HepG2 (cell line): Measurements from ENCODE around the gene RBBP9. TPM values are rescaled to one million over a fixed set of nuclear protein-coding genes. Genes with fewer than 3 reads are reported as not detected.

Source experiments
- ATF7-NPFF ChIP-seq: sonication (generic); formaldehyde crosslinking; IDR thresholded peaks from 2 replicates; pipeline ENCODE4 v1.8.1; 2023; ENCODE audit warnings: mild to moderate bottlenecking, low read depth, missing genetic modification reagents, moderate library complexity
- BORCS8-MEF2B ChIP-seq: sonication (generic); formaldehyde crosslinking; IDR thresholded peaks from 2 replicates; pipeline ENCODE4 v1.8.0; 2022; ENCODE audit warnings: mild to moderate bottlenecking, missing genetic modification reagents
- CREM ChIP-seq, 2 experiments: sonication (generic) in 1 of 2; formaldehyde crosslinking in 1 of 2; IDR thresholded peaks; 2 replicates each; pipeline versions ENCODE4 v1.4.0 to v1.6.1; 2016 to 2020; ENCODE audit warnings: antibody characterized with exemption in 1 of 2, mild to moderate bottlenecking in 1 of 2, missing genetic modification reagents in 1 of 2
- FIP1L1 ChIP-seq: fragments of 200-400 bp; formaldehyde crosslinking; IDR thresholded peaks from 2 replicates; pipeline ENCODE4 v1.6.1; 2018; ENCODE audit warnings: low read depth, mild to moderate bottlenecking, low read length, moderate library complexity, borderline replicate concordance; ENCODE audit not compliant: insufficient read depth
- GFI1 ChIP-seq: sonication (generic); formaldehyde crosslinking; IDR thresholded peaks from 2 replicates; pipeline ENCODE4 v1.5.0; 2020; ENCODE audit warnings: missing genetic modification reagents, mild to moderate bottlenecking, borderline replicate concordance
- MED8 ChIP-seq: sonication (generic); formaldehyde crosslinking; IDR thresholded peaks from 2 replicates; pipeline ENCODE4 v1.8.1; 2023; ENCODE audit warnings: mild to moderate bottlenecking, missing genetic modification reagents; ENCODE audit not compliant: insufficient replicate concordance
- NFYC ChIP-seq: IDR thresholded peaks from 2 replicates; pipeline ENCODE4 v1.6.1; 2016; ENCODE audit warnings: missing genetic modification reagents, missing compliant biosample characterization
- ZBTB40 ChIP-seq, 2 experiments: fragments of 450-650 bp in 1 of 2; sonication (generic) in 1 of 2; formaldehyde crosslinking in 1 of 2; IDR thresholded peaks; 2 replicates each; pipeline versions ENCODE4 v1.6.1 to v1.8.0; 2016 to 2022; ENCODE audit warnings: antibody characterized with exemption in 1 of 2, mild to moderate bottlenecking in 1 of 2, missing genetic modification reagents in 1 of 2
- ZBTB43 ChIP-seq: sonication (generic); formaldehyde crosslinking; conservative IDR thresholded peaks from 2 replicates; pipeline ENCODE4 v1.4.0; 2020; ENCODE audit warnings: missing genetic modification reagents
- ZNF747 ChIP-seq: sonication (generic); formaldehyde crosslinking; IDR thresholded peaks from 2 replicates; pipeline ENCODE4 v1.8.1; 2023; ENCODE audit warnings: missing genetic modification reagents, mild to moderate bottlenecking, borderline replicate concordance
- polyA plus RNA-seq, 8 experiments: library from polyadenylated mRNA; depleted of rRNA in 3 of 8; stranded (reverse) in 7 of 8; unstranded in 1 of 8; fragments of >200 nt; fragmentation: Illumina TruSeq in 4 of 8; extraction: Trizol in 4 of 8; gene quantifications; 2 replicates each; pipeline versions ENCODE4 v1.2.1 to v1.2.3, GENCODE V29; 2011 to 2016; ENCODE audit warnings: low read depth in 4 of 8, missing spikeins in 1 of 8, mixed read lengths in 1 of 8; ENCODE audit not compliant: insufficient read depth in 1 of 8
- total RNA-seq, 5 experiments: library from RNA; depleted of rRNA; stranded (reverse); fragments of >200 nt; fragmentation: Illumina TruSeq; extraction: Trizol; gene quantifications; 2 replicates each; pipeline ENCODE4 v1.2.3, GENCODE V29; 2016; ENCODE audit warnings: low read depth in 1 of 5
- TF ChIP-seq, protein P1 (sequence below): sonication (generic); formaldehyde crosslinking; IDR thresholded peaks from 2 replicates; pipeline ENCODE4 v1.4.0; 2020; ENCODE audit warnings: missing genetic modification reagents
- TF ChIP-seq, protein P2 (sequence below): sonication (generic); formaldehyde crosslinking; IDR thresholded peaks from 2 replicates; pipeline ENCODE4 v1.8.1; 2023; ENCODE audit warnings: missing genetic modification reagents, inconsistent platforms, borderline replicate concordance

Gene RBBP9
- total and polyA plus RNA-seq, 2 of the 13 experiments (the other 11 are each of a cell fraction or from before 2014, with no cell fraction given), result 28.0 to 56.3 TPM

DNA sequence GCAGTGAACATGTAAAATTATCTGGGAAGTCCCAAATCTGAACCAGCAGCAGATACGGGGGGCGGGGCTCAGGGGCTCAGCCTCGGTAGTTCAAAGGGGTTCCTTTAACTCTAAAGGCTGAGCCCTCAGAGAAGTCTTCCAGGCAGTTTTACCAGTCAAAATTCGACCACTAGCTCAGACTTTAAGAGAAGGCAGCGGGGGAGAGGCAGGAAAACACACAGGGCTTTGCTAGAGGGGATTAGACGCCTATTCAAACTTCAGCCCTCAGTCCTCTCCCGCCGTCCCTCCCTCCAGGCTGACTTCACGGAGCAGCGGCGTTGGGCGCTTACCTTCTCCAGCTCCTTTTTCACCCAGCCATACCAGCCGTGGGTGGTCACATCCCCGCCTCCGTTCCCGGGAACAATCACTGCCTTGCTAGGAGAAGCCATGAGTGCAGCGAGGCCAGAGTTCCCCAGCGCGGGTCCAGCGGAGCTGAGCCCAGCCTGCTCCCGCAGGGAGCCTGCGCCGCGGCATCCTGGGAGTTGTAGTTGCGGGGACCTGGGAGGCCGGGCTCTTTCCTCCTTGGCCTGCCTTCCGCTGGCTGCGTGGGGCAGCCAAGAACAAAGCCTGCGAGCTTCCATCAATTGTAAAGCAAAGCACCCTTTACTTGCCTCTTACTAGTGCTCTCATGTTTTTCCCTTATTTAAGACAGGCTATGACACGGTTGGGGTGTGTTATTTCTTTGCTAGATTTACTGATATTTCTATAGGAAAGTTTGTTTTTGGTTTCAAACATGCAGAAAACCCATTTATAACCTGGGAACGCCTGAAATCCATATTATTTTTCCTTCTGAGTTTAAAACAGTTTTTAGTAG is at the start of gene RBBP9 (continued):
- peak; percentile 70 for TF ChIP-seq ZBTB43 (CRISPR knock-in tag)
- peak; percentile 69; the same call in 1 of the 2 replicates for TF ChIP-seq ATF7-NPFF (CRISPR knock-in tag)
- TF ChIP-seq, protein P1, sequence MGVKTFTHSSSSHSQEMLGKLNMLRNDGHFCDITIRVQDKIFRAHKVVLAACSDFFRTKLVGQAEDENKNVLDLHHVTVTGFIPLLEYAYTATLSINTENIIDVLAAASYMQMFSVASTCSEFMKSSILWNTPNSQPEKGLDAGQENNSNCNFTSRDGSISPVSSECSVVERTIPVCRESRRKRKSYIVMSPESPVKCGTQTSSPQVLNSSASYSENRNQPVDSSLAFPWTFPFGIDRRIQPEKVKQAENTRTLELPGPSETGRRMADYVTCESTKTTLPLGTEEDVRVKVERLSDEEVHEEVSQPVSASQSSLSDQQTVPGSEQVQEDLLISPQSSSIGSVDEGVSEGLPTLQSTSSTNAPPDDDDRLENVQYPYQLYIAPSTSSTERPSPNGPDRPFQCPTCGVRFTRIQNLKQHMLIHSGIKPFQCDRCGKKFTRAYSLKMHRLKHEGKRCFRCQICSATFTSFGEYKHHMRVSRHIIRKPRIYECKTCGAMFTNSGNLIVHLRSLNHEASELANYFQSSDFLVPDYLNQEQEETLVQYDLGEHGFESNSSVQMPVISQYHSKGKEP (CRISPR knock-in tag), result peak; percentile 80; the same call in 1 of the 2 replicates
- TF ChIP-seq NFYC, result peak; percentile 65
- 0 out of 2 replicates have a peak, but pooled peaks have one; percentile 78 for TF ChIP-seq FIP1L1
- TF ChIP-seq GFI1 (CRISPR knock-in tag), result peak; percentile 77; the same call in 1 of the 2 replicates
- peak; percentile 82; the same call in 1 of the 2 replicates for TF ChIP-seq ZNF747 (CRISPR knock-in tag)
- peak; percentile 67 for TF ChIP-seq MED8 (CRISPR knock-in tag)
- TF ChIP-seq CREM (IDR thresholded peaks at IDR 0.05), result peak; percentile 92
- TF ChIP-seq CREM (CRISPR knock-in tag; IDR thresholded peaks at IDR 0.05), result no peak
- TF ChIP-seq BORCS8-MEF2B (CRISPR knock-in tag), result peak; percentile 90
- TF ChIP-seq, protein P2, sequence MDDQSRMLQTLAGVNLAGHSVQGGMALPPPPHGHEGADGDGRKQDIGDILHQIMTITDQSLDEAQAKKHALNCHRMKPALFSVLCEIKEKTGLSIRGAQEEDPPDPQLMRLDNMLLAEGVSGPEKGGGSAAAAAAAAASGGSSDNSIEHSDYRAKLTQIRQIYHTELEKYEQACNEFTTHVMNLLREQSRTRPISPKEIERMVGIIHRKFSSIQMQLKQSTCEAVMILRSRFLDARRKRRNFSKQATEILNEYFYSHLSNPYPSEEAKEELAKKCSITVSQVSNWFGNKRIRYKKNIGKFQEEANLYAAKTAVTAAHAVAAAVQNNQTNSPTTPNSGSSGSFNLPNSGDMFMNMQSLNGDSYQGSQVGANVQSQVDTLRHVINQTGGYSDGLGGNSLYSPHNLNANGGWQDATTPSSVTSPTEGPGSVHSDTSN (CRISPR knock-in tag), result peak; percentile 83; the same call in 1 of the 2 replicates
- TF ChIP-seq ZBTB40 (IDR thresholded peaks at IDR 0.05), result no peak
- TF ChIP-seq ZBTB40 (CRISPR knock-in tag; IDR thresholded peaks at IDR 0.05), result peak; percentile 91
